Dorsolateral prefrontal cortex (tissue), 118 donors: ENCODE measurements around the gene SHD. TPM values are rescaled to one million over a fixed set of nuclear protein-coding genes. Genes with fewer than 3 reads are reported as not detected.

Source experiments
- total RNA-seq, 120 experiments: library from RNA; stranded (reverse); gene quantifications; one replicate each; pipeline versions ENCODE4 v1.2.3 to v1.2.4, GENCODE V29; 2022

SHD gene
- total RNA-seq, 120 experiments from 2014 or later, result 5.9 to 53.0 (median 20.6) TPM

Other genes with a start within 250 kb of the SHD start
- gene ZBTB7A, start 212.4 kb upstream of the SHD start, total RNA-seq, result 100 to 1,000 TPM in 60 of 120 experiments, 10 to 100 TPM in 60; 61.2 to 152 (median 99.8) TPM
- gene MAP2K2, start 155.1 kb upstream of the SHD start, total RNA-seq, result 100 to 1,000 TPM; 118 to 197 (median 143) TPM
- gene CREB3L3, start 125.6 kb upstream of the SHD start, total RNA-seq, result 1 to 10 TPM in 53 of 120 experiments, under 1 TPM in 63, not detected in 4; 0.21 to 3.2 (median 0.93) TPM
- 10 to 100 TPM; 13.5 to 37.9 (median 21.8) TPM for gene SIRT6, start 96.7 kb upstream of the SHD start, total RNA-seq
- 10 to 100 TPM; 15.8 to 64.8 (median 32.6) TPM for gene ANKRD24, start 96.6 kb upstream of the SHD start, total RNA-seq
- gene EBI3, start 49.7 kb upstream of the SHD start, total RNA-seq, result 10 to 100 TPM in 2 of 120 experiments, 1 to 10 TPM in 111, under 1 TPM in 5, not detected in 2; 0.41 to 14.3 (median 3.1) TPM
- gene YJU2, start 32.2 kb upstream of the SHD start, total RNA-seq, result 10 to 100 TPM; 13.4 to 26.3 (median 19.0) TPM
- gene TMIGD2, start 23.1 kb downstream of the SHD start, total RNA-seq, result 1 to 10 TPM in 53 of 120 experiments, under 1 TPM in 47, not detected in 20; 0.40 to 4.1 (median 1.1) TPM
- 100 to 1,000 TPM in 1 of 120 experiments, 10 to 100 TPM in 119; 35.6 to 102 (median 64.9) TPM for gene FSD1, start 25.3 kb downstream of the SHD start, total RNA-seq
- gene STAP2, start 59.6 kb downstream of the SHD start, total RNA-seq, result 10 to 100 TPM in 2 of 120 experiments, 1 to 10 TPM in 115, under 1 TPM in 3; 0.51 to 10.8 (median 3.9) TPM
- gene MPND, start 64.3 kb downstream of the SHD start, total RNA-seq, result 10 to 100 TPM; 18.9 to 61.6 (median 32.9) TPM
- 10 to 100 TPM; 34.0 to 85.4 (median 48.4) TPM for gene SH3GL1, start 121.3 kb downstream of the SHD start, total RNA-seq
- 10 to 100 TPM in 102 of 120 experiments, 1 to 10 TPM in 18; 6.7 to 22.2 (median 13.1) TPM for gene CHAF1A, start 123.4 kb downstream of the SHD start, total RNA-seq
- gene UBXN6, start 178.5 kb downstream of the SHD start, total RNA-seq, result 100 to 1,000 TPM; 110 to 244 (median 164) TPM
- 10 to 100 TPM; 42.3 to 73.8 (median 56.9) TPM for gene HDGFL2, start 193.0 kb downstream of the SHD start, total RNA-seq
- gene PLIN4, start 239.2 kb downstream of the SHD start, total RNA-seq, result 10 to 100 TPM in 16 of 120 experiments, 1 to 10 TPM in 104; 1.4 to 28.3 (median 6.3) TPM